ENCODE results near the gene PTGFRN. TPM values are rescaled to one million over a fixed set of nuclear protein-coding genes. Genes with fewer than 3 reads are reported as not detected.

Gene PTGFRN
- total and polyA plus RNA-seq, 2 of the 4 experiments (the other 2 are of a cell fraction): 0.90 to 1.1 TPM

- H2BK120ac ChIP-seq (ENCODE audit: low read depth, low read length): no peak overlapping the region
- POLR2A ChIA-PET (ENCODE audit: unreplicated experiment): no interaction called here
- intact Hi-C loops (cut with micrococcal nuclease): no loop called here
These were observed 28.8 kb upstream of the PTGFRN start for GRCh38 chr1:116880917-116881316.

More at GRCh38 chr1:116880917-116881316, 28.8 kb upstream of the PTGFRN start:
- H3K9ac ChIP-seq (ENCODE audit: low read depth, low read length): no peak overlapping the region
- no peak overlapping the region for H4K91ac ChIP-seq (ENCODE audit: insufficient read depth, low read depth, low read length)
- no peak overlapping the region for H3K18ac ChIP-seq (ENCODE audit: low read depth, low read length)
- no peak overlapping the region for H3K23ac ChIP-seq (ENCODE audit: low read depth, low read length)
- H2AFZ ChIP-seq (replicated peaks; ENCODE audit: low read length, poor library complexity): no peak overlapping the region
- ATAC-seq (ENCODE audit: low read depth) (no peak), DNase-seq (no peak)
- H3K36me3 ChIP-seq (ENCODE audit: control insufficient read depth, insufficient read depth, low read length): no peaks in the 10 kb centered on the region
- WGBS, 2 experiments (ENCODE audit: extremely low coverage in 2 of 2, insufficient read length in 1 of 2): 71% methylated on average over 1 of the region's 5 CpGs; no CpG with 5 or more reads in 1 of the 2 experiments
- H4K8ac ChIP-seq (ENCODE audit: low read depth in 2 of 2, low read length in 2 of 2): no peak overlapping the region
- H3K4me3 ChIP-seq (ENCODE audit: insufficient read depth, low read depth, low read length): no peak overlapping the region
- dilution Hi-C loops (cut with HindIII; ENCODE audit: low sequenced_read_pairs, unreplicated experiment) (no loop called here), in situ Hi-C loops (cut with MboI; ENCODE audit: low sequenced_read_pairs) (no loop called here)
- no peak overlapping the region for H2AK9ac ChIP-seq (replicated peaks; ENCODE audit: low read depth, low read length, poor library complexity)
- H2BK15ac ChIP-seq (ENCODE audit: low read depth, low read length): no peak overlapping the region
- H2BK5ac ChIP-seq (ENCODE audit: low read depth, low read length, poor library complexity, severe bottlenecking): no peak overlapping the region
- H3K4ac ChIP-seq (ENCODE audit: low read depth, low read length): no peak overlapping the region
- H3K4me2 ChIP-seq (ENCODE audit: low read depth, low read length): no peak overlapping the region
- H4K5ac ChIP-seq (ENCODE audit: low read depth, low read length): no peak overlapping the region
- BruUV-seq (replicated peaks): no TSS peak
- H3K9me3 ChIP-seq (ENCODE audit: control insufficient read depth, insufficient read depth, low read length): no peaks in the 10 kb centered on the region
- H3K79me1 ChIP-seq (ENCODE audit: low read depth in 1 of 2, low read length in 2 of 2): no peaks in the 10 kb centered on the region
- H2BK20ac ChIP-seq (ENCODE audit: low read depth, low read length): no peak overlapping the region
- no peaks in the 10 kb centered on the region for H4K20me1 ChIP-seq (ENCODE audit: insufficient read depth, low read length)
- H2AK5ac ChIP-seq (ENCODE audit: low read depth, low read length): no peak overlapping the region
- CTCF ChIA-PET: no interaction called here
- no peaks in the 10 kb centered on the region for H3K9me1 ChIP-seq (ENCODE audit: insufficient read depth, low read length)
- peaks cover 8% of the 10 kb centered on the region for H3K4me1 ChIP-seq (ENCODE audit: control insufficient read depth, insufficient read depth, low read length)
- H3K56ac ChIP-seq (ENCODE audit: extremely low read depth, insufficient read depth, low read length): no peak overlapping the region
- H3K14ac ChIP-seq (replicated peaks; ENCODE audit: low read depth, low read length): no peak overlapping the region
- H3K27me3 ChIP-seq (ENCODE audit: control insufficient read depth, insufficient read depth, low read length): no peaks in the 10 kb centered on the region
- TF ChIP-seq CHD1 (IDR thresholded peaks at IDR 0.05; ENCODE audit: low read depth, low read length) (no peak), MAZ (IDR thresholded peaks at IDR 0.05; ENCODE audit: borderline replicate concordance, low read depth, low read length) (no peak)
- no peak overlapping the region for H3K27ac ChIP-seq (ENCODE audit: insufficient read depth, low read length)
